Mesendoderm (in vitro differentiated cells): ENCODE data around the gene ALDH1L1.

Experiments
- DNase-seq: peaks from one replicate; pipeline ENCODE4 v3.0.0; 2013
- H2AK5ac ChIP-seq: 2 replicates; pipeline ENCODE4 v1.6.1; 2013; ENCODE audit warnings: low read length, inconsistent platforms
- H2BK120ac ChIP-seq: 2 replicates; pipeline ENCODE4 v1.6.1; 2013; ENCODE audit warnings: low read depth, mild to moderate bottlenecking, low read length, moderate library complexity, mixed read lengths
- H2BK15ac ChIP-seq: replicated peaks from 2 replicates; pipeline ENCODE4 v1.6.1; 2013; ENCODE audit warnings: low read depth, mild to moderate bottlenecking, moderate library complexity
- H2BK5ac ChIP-seq: 2 replicates; pipeline ENCODE4 v1.6.1; 2013; ENCODE audit warnings: low read length, inconsistent platforms
- H3K18ac ChIP-seq: 2 replicates; pipeline ENCODE4 v1.6.1; 2013; ENCODE audit warnings: mild to moderate bottlenecking, low read length, mixed read lengths
- H3K23ac ChIP-seq: one replicate; pipeline ENCODE4 v1.6.1; 2013; ENCODE audit warnings: low read length
- H3K27ac ChIP-seq: 2 replicates; pipeline ENCODE4 v1.5.1; 2013; ENCODE audit warnings: low read depth, mild to moderate bottlenecking, inconsistent platforms, low read length, moderate library complexity
- H3K27me3 ChIP-seq: 2 replicates; pipeline ENCODE4 v1.6.1; 2013; ENCODE audit warnings: low read length, control low read depth, mild to moderate bottlenecking, inconsistent platforms; ENCODE audit not compliant: insufficient read depth, poor library complexity
- H3K36me3 ChIP-seq: 2 replicates; pipeline ENCODE4 v1.6.1; 2013; ENCODE audit warnings: low read length, inconsistent platforms; ENCODE audit not compliant: control insufficient read depth, insufficient read depth
- H3K4ac ChIP-seq: one replicate; pipeline ENCODE4 v1.6.1; 2013; ENCODE audit warnings: low read depth, mild to moderate bottlenecking, low read length, moderate library complexity
- H3K4me1 ChIP-seq: 2 replicates; pipeline ENCODE4 v1.6.1; 2013; ENCODE audit warnings: low read depth, low read length, inconsistent platforms; ENCODE audit not compliant: control insufficient read depth
- H3K4me2 ChIP-seq: 2 replicates; pipeline ENCODE4 v1.6.1; 2013; ENCODE audit warnings: low read length
- H3K4me3 ChIP-seq: 2 replicates; pipeline ENCODE4 v1.5.1; 2013; ENCODE audit warnings: mild to moderate bottlenecking, low read length
- H3K56ac ChIP-seq: one replicate; pipeline ENCODE4 v1.6.1; 2013; ENCODE audit warnings: low read length
- H3K79me1 ChIP-seq: 2 replicates; pipeline ENCODE4 v1.6.1; 2013; ENCODE audit warnings: low read length, inconsistent platforms
- H3K79me2 ChIP-seq: 2 replicates; pipeline ENCODE4 v1.6.1; 2013; ENCODE audit warnings: mild to moderate bottlenecking, low read length; ENCODE audit not compliant: control insufficient read depth, insufficient read depth
- H3K9ac ChIP-seq: 2 replicates; pipeline ENCODE4 v1.6.1; 2013; ENCODE audit warnings: low read length, inconsistent platforms
- H4K5ac ChIP-seq: one replicate; pipeline ENCODE4 v1.6.1; 2013; ENCODE audit warnings: low read length
- H4K8ac ChIP-seq: one replicate; pipeline ENCODE4 v1.6.1; 2013; ENCODE audit warnings: low read depth, mild to moderate bottlenecking, control low read depth, low read length, moderate library complexity
- WGBS: extraction: QIAGEN DNeasy Blood & Tissue Kit; methylation state at CpG from one replicate; pipeline ENCODE4 v1.1.7; 2013; ENCODE audit warnings: low lambda C conversion rate, missing lambda C conversion rate; ENCODE audit not compliant: insufficient coverage; ENCODE audit errors: extremely low coverage; 5-methylcytosine and 5-hydroxymethylcytosine counted together

Gene ALDH1L1

DNA sequence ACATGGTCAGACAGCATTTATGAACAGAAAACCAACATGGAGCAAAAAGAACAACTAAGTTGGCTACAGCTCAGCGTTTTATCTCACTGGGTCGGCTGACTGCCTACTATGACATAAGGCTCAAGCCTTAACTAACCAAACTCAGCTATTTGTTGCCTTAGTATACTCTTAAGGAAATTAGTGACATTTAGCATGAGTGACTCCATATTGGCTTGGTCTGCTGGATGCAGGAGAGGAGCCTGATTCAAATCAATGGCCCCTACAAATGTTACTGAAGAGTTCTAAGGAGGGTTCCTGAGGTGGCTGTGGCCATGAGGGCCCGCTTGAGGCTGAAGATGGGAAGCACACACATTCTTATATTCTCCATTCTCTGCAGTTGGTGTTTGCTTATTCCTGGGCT lies 20.1 kb upstream of the ALDH1L1 start:
- Histone ChIP-seq H3K4me1 (no peaks in the 10 kb centered on the region), H3K4me2 (no peak overlapping the region), H3K79me1 (no peaks in the 10 kb centered on the region), H2AK5ac (no peak overlapping the region), H3K4me3 (no peak overlapping the region), H3K23ac (no peak overlapping the region), H3K18ac (no peak overlapping the region), H3K27me3 (no peaks in the 10 kb centered on the region), H2BK15ac (no peak overlapping the region), H2BK5ac (no peak overlapping the region), H4K8ac (no peak overlapping the region), H3K79me2 (no peaks in the 10 kb centered on the region), H3K4ac (no peak overlapping the region), H4K5ac (no peak overlapping the region), H3K9ac (no peak overlapping the region), H3K56ac (no peak overlapping the region), H3K27ac (no peak overlapping the region), H2BK120ac (no peak overlapping the region), H3K36me3 (no peaks in the 10 kb centered on the region)
- no CpG with 5 or more reads among the region's 3 CpGs for WGBS
- no peak for DNase-seq

GRCh38 chr3:126199256-126199655 lies 18.9 kb upstream of the ALDH1L1 start:
- DNase-seq = no peak
- no CpG with 5 or more reads among the region's 2 CpGs for WGBS
- H3K18ac ChIP-seq = no peak overlapping the region
- no peak overlapping the region for H3K27ac ChIP-seq
- no peaks in the 10 kb centered on the region for H3K79me2 ChIP-seq
- no peaks in the 10 kb centered on the region for H3K36me3 ChIP-seq
- no peak overlapping the region for H3K4me3 ChIP-seq
- H3K23ac ChIP-seq = no peak overlapping the region
- H2AK5ac ChIP-seq = no peak overlapping the region
- no peak overlapping the region for H3K56ac ChIP-seq
- no peak overlapping the region for H3K9ac ChIP-seq
- H2BK5ac ChIP-seq = no peak overlapping the region
- no peaks in the 10 kb centered on the region for H3K27me3 ChIP-seq
- H3K4me2 ChIP-seq = no peak overlapping the region
- no peak overlapping the region for H2BK120ac ChIP-seq
- H3K4me1 ChIP-seq = no peaks in the 10 kb centered on the region
- H4K5ac ChIP-seq = no peak overlapping the region
- no peak overlapping the region for H3K4ac ChIP-seq
- H4K8ac ChIP-seq = no peak overlapping the region
- no peak overlapping the region for H2BK15ac ChIP-seq
- no peaks in the 10 kb centered on the region for H3K79me1 ChIP-seq

DNA sequence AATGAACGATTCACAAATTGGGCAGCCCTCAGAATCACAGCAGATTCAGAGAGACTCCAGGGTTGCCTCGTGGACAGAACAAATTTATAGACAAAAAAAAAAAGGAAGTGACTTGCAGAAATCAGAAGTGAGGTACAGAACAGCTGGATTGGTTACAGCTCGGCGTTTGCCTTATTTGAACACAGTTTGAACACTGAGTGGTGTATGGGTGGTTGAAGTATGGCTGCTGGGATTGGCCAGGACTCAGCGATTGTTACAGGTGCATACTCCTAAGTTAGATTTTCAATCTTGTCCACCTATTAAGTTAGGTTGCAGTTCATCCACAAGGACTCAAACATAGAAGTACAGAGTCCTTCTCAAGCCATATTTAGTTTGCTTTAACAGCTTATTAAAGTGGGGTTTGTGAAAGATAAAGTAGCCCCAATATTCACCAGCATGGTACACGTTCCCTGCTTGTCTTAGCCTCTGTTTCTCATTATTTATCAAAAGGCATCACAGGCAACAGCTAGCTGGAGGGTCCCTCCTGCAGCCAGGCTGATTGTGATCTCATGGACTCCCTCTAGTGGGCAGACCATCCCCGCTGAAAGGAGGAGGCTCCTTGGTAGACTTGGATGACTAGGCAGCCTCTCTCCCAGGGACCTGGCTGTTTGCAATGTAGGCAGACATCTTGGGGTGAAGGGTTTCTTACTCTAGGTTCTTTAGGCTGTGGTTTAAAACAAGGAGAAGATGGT lies 17.6 kb upstream of the ALDH1L1 start:
- Histone ChIP-seq H3K4me2 (no peak overlapping the region), H3K36me3 (no peaks in the 10 kb centered on the region), H3K9ac (no peak overlapping the region), H3K4me1 (no peaks in the 10 kb centered on the region), H3K56ac (no peak overlapping the region), H4K8ac (no peak overlapping the region), H2BK15ac (no peak overlapping the region), H4K5ac (no peak overlapping the region), H3K23ac (no peak overlapping the region), H2AK5ac (no peak overlapping the region), H3K79me2 (no peaks in the 10 kb centered on the region), H3K79me1 (no peaks in the 10 kb centered on the region), H2BK5ac (no peak overlapping the region), H3K27ac (no peak overlapping the region), H3K18ac (no peak overlapping the region), H3K4ac (no peak overlapping the region), H3K27me3 (no peaks in the 10 kb centered on the region), H2BK120ac (no peak overlapping the region), H3K4me3 (no peak overlapping the region)
- DNase-seq = peak; percentile 86
- WGBS = no CpG with 5 or more reads among the region's 7 CpGs

- Histone ChIP-seq H3K56ac (no peak overlapping the region), H3K27me3 (no peaks in the 10 kb centered on the region), H2BK120ac (no peak overlapping the region), H2BK5ac (no peak overlapping the region), H3K4ac (no peak overlapping the region), H3K4me2 (no peak overlapping the region), H3K79me2 (no peaks in the 10 kb centered on the region), H3K4me1 (no peaks in the 10 kb centered on the region), H3K18ac (no peak overlapping the region), H4K8ac (no peak overlapping the region), H3K23ac (no peak overlapping the region), H2AK5ac (no peak overlapping the region), H3K4me3 (no peak overlapping the region), H4K5ac (no peak overlapping the region), H3K36me3 (no peaks in the 10 kb centered on the region), H3K27ac (no peak overlapping the region), H3K9ac (no peak overlapping the region), H3K79me1 (no peaks in the 10 kb centered on the region), H2BK15ac (no peak overlapping the region)
- DNase-seq = no peak
- no CpG with 5 or more reads among the region's 4 CpGs for WGBS
These were observed 17.0 kb upstream of the ALDH1L1 start for GRCh38 chr3:126197343-126197742.

GRCh38 chr3:126194713-126195305 lies 14.4 kb upstream of the ALDH1L1 start:
- Histone ChIP-seq H3K4me2 (no peak overlapping the region), H3K4me1 (no peaks in the 10 kb centered on the region), H4K8ac (no peak overlapping the region), H3K27ac (no peak overlapping the region), H2BK15ac (no peak overlapping the region), H2BK5ac (no peak overlapping the region), H3K23ac (no peak overlapping the region), H2BK120ac (no peak overlapping the region), H3K4ac (no peak overlapping the region), H3K79me1 (no peaks in the 10 kb centered on the region), H3K36me3 (no peaks in the 10 kb centered on the region), H3K9ac (no peak overlapping the region), H3K27me3 (no peaks in the 10 kb centered on the region), H2AK5ac (no peak overlapping the region), H4K5ac (no peak overlapping the region), H3K56ac (no peak overlapping the region), H3K18ac (no peak overlapping the region), H3K4me3 (no peak overlapping the region), H3K79me2 (no peaks in the 10 kb centered on the region)
- peak; percentile 72 for DNase-seq
- WGBS = no CpG with 5 or more reads among the region's 1 CpG

DNA sequence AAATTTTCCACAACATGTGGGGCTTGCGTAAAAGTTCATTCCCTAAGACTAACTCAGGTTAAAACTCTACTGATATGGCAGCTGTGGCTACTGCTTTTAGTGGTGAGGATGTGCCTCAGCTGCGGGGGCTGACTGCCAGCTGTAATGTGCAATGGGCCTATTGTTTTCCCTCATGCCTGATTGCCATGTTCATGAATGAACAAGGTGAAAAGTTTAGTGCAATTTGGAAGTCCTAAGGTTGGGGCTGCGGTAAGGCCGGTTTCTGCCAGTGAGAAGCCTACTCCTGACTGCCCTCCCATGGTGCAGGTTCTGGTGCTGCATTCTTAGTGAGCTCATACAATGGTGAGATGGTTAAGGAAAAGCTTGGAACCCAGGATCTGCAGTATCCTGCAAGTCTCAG lies 10.9 kb upstream of the ALDH1L1 start:
- no peak for DNase-seq
- no peaks in the 10 kb centered on the region for H3K27me3 ChIP-seq
- H3K36me3 ChIP-seq = no peaks in the 10 kb centered on the region
- H2BK5ac ChIP-seq = no peak overlapping the region
- no peak overlapping the region for H3K4me2 ChIP-seq
- H4K8ac ChIP-seq = no peak overlapping the region
- no peak overlapping the region for H2BK120ac ChIP-seq
- H3K27ac ChIP-seq = no peak overlapping the region
- no peak overlapping the region for H3K18ac ChIP-seq
- no peak overlapping the region for H3K4me3 ChIP-seq
- no peak overlapping the region for H3K9ac ChIP-seq
- H3K23ac ChIP-seq = no peak overlapping the region
- H3K79me2 ChIP-seq = no peaks in the 10 kb centered on the region
- no peak overlapping the region for H3K56ac ChIP-seq
- no peaks in the 10 kb centered on the region for H3K79me1 ChIP-seq
- WGBS = no CpG with 5 or more reads among the region's 4 CpGs
- H3K4me1 ChIP-seq = no peaks in the 10 kb centered on the region
- H3K4ac ChIP-seq = no peak overlapping the region
- H4K5ac ChIP-seq = no peak overlapping the region
- H2AK5ac ChIP-seq = no peak overlapping the region
- H2BK15ac ChIP-seq = no peak overlapping the region
